ENCODE results near the gene TEX50.

DNA sequence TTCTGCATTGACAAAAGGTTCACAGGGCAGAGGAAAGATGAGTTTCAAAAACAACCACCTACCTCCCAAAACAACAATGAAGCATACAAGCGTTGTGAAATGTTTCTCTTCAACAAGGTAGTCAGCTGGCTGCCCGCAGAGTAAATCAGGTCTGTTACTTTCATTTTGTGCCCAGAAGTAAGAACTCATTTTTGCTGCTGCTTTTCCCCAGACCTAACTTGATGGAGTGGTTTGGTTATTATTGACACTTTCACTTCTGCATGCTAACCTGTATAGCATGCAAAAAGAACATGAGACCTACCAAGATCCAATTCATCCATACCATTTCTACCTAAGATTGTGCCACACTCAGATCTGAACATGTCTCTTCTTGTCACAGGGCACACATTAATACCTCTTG is 33.5 kb upstream of the TEX50 start:
- TF ChIP-seq CTCF (conservative IDR thresholded peaks at IDR 0.05; ENCODE audit: low read depth, low read length) (no peak), EZH2 (IDR thresholded peaks at IDR 0.05; ENCODE audit: low read length, unreplicated experiment) (no peak)
